HG03135 (cell line): ENCODE measurements around the gene IDUA.
"Not testable (repeated sequence)": the region's sequence is repeated elsewhere in the genome, so short reads cannot be mapped to it uniquely, and the experiment has no call there.

Experiments used
- ATAC-seq: cut with Tn5 transposase; IDR thresholded peaks from one replicate; pipeline ENCODE4 v1.9.1; 2021; ENCODE audit warnings: mild to moderate bottlenecking, moderate library complexity; ENCODE audit not compliant: unreplicated experiment

IDUA gene

GRCh38 chr4:966266-967112 is 20.4 kb upstream of the IDUA start:
- no peak for ATAC-seq

- ATAC-seq, result no peak
These were observed 19.4 kb upstream of the IDUA start for GRCh38 chr4:967113-968104.

DNA sequence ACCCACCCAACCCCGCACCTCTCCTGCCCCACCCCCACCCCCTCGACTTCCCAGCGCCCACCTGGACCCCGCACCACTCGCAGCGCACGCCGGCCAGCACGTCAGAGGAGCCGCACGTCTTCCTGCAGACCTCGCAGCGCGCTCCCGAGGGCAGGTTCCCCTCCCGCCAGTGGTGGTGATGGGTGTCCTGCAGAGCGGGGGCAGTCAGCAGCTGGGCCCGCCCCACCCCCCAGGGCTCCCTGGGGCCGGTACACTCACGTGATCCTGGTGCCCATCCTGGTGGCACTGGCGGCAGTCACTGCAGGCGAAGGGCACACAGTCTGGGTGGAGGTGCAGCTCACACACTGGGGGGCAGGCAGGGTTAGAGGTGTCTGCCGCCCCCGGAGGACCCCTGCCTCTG is 18.6 kb upstream of the IDUA start:
- ATAC-seq, result no peak

DNA sequence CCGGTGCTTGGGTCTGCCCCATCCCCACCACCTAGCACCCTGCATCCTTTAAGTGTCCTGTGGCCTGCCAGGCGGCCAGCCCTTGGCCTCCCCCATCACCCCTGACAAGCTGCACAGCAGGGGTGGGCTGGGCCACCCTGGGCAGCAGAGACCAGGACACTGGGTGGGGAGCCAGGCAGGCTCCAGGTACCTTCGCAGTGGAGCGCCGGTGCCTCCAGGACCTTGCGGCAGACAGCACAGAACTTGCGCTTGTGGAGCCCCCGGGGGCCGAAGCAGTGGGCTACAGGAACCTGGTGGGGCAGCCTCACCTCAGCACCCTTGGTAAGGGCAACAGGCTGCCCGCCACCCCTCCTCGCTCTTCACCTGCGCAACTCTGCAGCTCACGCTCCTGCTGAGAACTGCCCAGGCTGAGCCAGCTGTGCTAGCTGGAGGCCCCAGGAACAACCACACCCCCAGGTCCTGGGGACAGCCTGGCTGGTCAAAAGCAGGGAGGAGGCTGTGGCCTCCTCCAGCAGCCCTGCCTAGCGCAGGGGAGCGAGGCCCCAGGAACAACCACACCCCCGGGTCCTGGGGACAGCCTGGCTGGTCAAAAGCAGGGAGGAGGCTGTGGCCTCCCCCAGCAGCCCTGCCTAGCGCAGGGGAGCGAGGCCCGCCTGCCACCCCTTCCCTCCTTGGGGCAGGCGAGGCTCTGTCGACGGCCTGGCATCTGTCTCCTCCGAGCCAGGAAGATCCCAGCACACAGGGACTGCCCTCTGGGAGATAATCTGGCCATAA is 18.0 kb upstream of the IDUA start:
- no peak for ATAC-seq

GRCh38 chr4:970046-970745 is 16.6 kb upstream of the IDUA start:
- no peak for ATAC-seq

DNA sequence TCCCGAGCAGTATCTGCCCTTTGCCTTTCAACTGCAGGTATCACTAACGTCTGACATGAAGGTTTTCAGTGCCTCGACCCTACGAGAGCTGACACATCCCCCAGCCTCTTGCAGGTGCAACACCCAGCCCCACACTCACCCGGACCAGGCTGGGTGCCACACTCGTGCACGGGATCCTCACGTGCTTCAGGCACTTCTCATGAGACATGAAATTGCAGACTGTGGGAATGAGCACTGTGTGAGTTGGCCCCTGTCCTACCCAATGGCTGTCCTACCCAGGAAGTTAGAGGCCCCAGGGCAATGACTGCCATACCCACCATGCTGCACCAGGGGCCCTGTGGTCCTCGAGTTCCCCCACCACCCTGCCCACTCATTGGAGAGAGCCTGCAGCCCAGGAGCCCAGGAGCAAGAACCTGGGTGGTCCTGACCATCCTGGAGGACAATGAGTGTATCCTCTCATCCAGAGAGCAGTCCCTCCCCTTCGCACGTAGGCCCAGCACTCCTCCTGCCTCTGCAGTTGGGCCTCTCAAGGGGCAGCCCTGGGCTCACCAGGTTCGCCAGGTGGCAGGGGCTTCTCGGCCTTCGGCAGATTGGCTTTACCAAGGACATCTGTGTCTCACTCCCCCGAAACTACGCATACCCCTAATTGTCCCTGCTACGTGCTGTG is 15.9 kb upstream of the IDUA start:
- no peak for ATAC-seq

- ATAC-seq, result no peak
These were observed 15.0 kb upstream of the IDUA start for GRCh38 chr4:971666-972500.

DNA sequence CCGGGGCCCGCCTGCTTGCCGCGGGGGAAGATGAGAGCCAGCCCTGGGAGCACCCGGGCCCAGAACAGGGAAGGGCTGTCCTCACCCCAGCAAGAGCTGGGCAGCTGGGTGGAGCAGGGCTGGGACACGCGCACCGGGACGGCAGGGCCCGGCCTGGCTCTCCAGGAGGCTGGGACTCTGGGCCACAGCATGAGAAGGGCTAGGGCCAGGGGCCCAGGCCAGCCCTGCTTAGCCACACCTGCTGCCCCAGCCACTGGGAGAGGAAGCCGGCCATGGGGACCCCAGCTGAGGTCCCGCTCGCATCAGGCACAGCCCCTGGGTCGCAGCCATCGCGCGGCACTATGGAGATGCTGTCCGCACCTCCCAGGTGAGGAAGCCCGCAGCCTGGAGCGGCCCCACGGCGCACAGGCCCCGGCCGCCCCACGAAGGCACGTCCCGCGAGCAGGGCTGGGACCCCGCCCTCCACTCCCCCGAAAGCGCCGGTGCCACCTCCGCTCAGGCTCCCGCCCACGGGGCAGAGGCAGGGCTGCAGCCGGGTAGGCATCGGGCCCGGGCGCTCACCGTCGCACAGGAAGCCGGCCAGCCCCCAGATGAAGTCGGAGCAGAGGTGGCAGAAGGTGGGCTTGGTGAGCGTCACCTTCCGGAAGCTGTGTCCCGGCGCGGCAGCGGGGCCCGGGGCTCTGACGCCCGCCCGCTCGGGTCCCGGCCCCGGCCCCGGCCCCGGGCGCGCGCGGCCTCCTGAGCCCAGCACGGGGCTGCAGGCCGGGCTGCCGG is 14.0 kb upstream of the IDUA start:
- ATAC-seq, result peak; percentile 39

DNA sequence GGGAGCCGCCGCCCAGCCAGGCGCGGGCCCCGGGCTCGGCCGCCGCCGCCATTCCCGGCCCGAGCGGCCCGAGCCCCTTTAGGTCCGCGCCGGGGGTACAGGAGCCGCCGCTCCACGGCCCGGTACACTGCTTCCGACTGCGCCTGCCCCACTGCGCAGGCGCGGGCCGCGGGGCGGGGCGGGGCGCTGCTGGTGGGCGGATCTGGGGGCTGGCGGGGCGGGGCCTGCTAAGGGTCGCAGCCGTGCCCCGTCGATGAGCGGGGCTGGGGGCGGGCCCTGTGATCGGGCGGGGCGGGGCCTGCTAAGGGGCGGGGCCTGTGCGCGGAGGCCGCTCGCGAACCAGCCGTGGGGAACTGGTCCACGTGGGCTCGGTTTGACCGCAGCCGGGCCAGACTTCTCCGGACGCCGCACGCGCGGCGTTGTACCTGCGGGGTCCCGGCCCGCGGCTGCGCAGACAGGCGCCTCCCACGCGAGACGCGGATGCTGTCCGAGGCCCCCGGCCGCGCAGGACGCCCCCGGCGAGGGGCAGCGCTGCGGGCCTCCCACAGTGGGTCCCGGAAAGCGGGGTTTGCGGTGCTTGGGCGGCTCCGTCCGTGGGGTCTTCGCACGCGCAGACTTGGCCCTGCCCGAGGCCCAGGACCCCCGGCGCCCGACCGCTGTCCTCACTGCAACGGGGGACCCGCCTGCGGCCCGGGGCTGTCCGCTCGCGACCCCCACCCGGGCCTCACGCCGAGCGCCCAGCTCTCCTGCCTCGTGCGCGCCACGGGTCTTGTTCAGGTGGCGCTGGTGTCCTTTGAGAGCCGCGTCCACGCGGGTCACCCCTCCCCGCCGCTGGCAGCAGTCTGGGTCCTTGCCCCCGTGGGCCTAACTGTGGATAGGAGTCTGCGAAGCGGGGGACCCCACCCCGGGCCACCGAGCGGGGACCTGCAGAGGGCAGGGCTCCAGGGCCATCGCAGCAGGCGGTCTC is 13.1 kb upstream of the IDUA start, which contains the start of gene DGKQ:
DGKQ (minus strand) TSS at position 139 of the 967 bp plus-strand sequence; CDS start at position 52, 87 bp downstream.
- ATAC-seq, result peak; percentile 69

DNA sequence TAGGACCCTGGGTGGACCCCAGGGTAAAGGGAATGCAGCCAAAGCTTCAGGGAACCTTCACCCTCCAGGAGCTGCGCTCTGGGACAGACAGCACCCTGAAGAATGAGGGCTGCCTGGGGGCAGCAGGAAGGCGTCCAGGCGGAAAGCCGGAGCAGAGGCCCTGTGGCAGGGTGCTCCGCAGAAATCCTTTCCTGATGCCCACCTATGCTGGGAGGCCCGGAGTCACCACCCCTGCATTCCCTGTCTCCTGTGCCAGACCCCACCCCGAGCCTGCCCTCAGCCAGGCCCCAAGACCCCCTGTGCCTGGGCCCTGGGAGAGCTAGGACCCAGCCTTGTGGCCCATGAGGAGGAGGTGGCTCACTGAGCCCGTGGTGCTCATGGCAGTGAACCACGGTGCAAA is 12.2 kb upstream of the IDUA start:
- no peak for ATAC-seq

DNA sequence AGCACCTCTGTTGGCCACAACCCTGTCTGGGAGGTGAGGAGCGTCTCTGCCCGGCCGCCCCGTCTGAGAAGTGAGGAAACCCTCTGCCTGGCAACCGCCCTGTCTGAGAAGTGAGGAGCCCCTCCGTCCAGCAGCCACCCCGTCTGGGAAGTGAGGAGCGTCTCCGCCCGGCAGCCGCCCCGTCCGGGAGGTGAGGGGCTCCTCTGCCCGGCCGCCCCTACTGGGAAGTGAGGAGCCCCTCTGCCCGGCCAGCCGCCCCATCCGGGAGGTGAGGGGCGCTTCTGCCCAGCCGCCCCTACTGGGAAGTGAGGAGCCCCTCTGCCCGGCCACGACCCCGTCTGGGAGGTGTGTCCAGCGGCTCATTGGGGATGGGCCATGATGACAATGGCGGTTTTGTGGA is 10.8 kb upstream of the IDUA start:
- ATAC-seq, result not testable (repeated sequence)

DNA sequence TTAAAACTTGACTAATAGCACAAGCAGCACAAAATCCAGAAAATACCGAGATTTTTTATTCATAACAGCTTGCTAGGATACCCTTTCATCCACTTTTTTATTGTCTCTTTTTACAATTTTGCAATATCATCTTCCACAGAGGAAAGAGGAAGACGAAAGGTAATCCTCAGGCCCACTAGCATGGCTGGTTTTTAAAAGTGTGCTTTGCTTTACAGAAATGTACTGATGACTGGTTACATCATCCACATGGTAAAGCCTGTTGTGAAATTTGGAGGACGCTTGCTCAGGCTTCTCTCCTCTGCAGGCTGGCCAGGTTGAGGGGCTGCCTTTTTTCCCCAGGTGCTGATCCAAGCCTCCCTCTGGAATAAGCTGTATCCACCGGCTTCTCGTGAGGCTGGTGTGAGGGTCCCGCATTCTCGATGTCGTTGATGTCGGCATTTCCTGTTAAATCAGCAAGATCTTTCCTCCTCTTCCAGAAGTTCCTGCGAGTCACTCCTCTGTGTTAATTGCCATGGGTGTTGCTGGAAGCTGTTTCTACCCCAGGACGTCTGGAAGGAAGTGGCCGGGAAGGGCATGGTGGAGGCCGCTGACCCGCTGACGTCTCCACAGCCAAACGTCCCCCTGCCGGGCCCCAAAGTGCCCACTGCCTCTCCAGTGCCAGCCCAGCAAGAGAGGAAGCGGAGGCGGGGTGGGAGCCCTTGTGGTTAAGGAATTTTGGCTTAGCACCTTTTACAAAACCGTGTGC is 7.7 kb upstream of the IDUA start:
- ATAC-seq, result no peak

- no peak for ATAC-seq
These were observed 4.6 kb upstream of the IDUA start for GRCh38 chr4:982291-982690.

GRCh38 chr4:982814-983213 is 4.0 kb upstream of the IDUA start:
- ATAC-seq, result no peak

- no peak for ATAC-seq
These were observed 2.3 kb upstream of the IDUA start for GRCh38 chr4:984336-985054.
